GM18508 (cell line): ENCODE measurements around the gene ZPBP2.

ENCODE experiments used
- ATAC-seq: cut with Tn5 transposase; IDR thresholded peaks from one replicate; pipeline ENCODE4 v1.9.1; 2021; ENCODE audit warnings: moderate number of reproducible peaks; ENCODE audit not compliant: insufficient read depth, unreplicated experiment

The ZPBP2 gene

GRCh38 chr17:39903158-39903884, 35.3 kb downstream of the ZPBP2 start:
- ATAC-seq = no peak

GRCh38 chr17:39904990-39905288, 36.9 kb downstream of the ZPBP2 start:
- ATAC-seq = no peak

DNA sequence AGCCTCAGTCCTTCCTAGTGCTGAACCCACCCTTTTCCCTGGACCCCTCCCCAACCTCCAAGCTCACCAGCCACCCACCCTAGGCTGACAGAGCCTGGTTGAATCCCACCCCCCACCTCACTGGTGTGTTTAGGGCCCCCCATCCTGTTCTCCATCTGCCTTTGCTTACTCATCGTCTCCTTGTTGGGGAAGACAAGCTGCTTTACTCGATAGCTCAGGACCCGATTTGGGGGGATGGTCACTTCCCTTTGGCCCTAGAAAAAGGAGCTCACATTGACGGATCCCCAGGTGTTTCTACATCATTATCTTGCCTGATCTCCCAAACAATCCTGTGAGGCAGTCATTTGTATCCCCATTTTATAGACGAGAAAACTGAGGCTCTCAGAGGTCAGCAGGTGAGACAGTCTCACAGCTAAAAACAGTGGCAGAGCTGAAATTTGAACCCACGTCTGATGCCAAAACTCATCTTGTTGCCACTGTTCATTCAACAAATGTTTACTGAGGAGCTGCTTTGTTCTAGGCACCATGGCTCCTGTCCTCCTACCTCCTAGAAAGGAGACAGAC, 40.9 kb downstream of the ZPBP2 start:
- no peak for ATAC-seq

GRCh38 chr17:39913989-39914388, 46.0 kb downstream of the ZPBP2 start:
- no peak for ATAC-seq

DNA sequence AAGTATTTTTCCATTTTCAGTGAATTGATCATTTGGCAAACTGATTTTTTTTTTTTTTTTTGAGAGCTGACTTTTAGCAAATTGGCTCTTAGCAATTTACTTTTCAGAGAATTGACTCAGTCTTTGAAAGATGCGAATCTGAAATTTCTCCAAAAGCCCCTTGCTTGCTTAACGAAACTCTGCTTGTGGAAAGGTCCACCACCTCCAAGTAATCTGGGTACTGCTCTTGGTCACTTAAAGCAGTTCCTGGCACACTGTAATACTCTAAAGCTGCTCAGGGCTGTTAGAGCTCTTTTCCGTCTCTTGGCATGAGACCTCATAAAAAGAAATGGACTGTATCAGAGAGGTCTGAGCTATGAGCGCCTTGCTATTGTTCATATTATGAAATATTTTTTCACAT, 47.6 kb downstream of the ZPBP2 start:
- ATAC-seq = no peak

DNA sequence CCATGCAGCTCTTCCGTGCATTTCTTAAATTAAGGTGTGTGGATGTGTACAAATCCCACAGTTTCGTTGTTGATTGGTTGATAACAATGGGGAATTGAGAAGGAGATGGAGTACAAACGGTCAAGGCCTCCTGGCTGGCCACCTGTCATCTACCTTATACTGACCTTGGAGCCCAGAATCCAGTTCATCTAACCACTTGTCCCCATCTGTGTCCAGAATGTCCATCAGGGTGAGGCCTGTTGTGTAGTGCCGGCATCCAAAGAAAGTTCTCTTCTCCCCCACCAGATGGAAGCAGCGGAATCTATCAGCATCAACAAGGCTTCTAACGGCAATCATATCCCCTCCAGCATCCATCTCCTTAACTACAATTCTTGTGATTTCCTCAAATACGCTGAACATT, 48.9 kb downstream of the ZPBP2 start:
- ATAC-seq = no peak

GRCh38 chr17:39919087-39919683, 51.2 kb downstream of the ZPBP2 start:
- no peak for ATAC-seq

DNA sequence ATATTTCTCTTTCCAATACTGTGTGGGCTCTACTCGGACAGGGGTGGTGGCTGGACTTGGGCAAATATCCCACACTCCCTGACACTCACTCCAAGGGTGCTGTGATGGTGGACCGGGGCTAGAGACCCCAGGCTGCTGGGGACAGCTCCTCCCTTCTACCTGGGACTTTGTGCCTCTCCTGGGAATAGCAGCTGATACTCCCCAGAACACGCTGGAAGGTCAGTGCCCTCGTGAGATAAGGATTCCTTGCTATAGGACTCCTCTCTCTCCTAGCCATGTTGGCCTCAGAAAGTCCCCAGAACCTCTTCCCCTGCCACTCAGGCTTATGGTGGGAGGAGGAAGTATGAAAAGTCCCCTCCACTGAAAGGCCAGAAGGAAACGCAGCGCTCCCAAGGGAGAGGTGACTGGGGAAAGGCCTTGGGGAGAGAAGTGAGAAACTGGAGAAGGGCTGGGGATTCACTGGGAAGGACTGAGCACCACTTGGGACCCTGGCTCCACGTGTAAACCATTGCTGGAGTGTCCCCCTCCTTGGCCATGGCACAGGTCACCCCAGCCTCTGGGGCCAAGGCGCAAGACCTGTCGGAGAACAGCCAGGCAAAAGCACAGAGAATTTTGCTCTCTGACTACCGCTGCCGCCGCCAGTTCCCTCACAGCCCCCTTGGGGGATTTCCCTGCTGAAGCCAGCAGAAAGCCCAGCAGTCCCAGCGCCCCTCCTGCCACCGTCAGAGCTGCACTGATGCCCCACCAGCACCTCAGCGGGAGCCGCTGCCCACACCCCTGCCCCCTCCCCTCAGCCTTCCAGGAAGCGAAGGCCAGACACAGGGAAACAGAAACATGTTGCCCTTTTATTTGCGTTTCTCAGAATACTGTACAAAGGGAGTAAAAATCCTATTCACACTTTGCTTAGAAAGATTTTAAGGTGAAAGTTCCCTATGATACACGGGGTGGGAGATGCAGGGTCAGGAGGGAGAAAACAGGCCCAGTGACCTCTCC, 52.5 kb downstream of the ZPBP2 start:
- no peak for ATAC-seq

DNA sequence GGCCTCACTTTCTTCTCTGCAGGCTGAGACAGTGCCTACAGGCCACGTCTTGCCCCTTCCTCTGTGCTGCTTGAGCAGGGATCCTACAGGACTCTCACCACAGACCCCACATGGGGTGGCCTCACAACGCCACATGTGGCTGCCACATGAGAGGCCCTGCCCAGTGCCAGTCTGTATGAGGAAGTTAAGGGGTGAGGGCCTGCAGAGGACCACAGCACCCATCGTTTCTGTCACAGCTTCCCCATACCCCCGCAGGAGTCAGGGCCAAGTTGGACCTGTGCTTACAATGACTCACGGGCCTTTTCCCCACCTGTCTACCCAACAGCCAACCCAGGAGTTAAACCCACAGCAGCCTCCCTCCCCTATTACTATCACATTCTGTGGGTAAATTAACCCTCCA, 53.3 kb downstream of the ZPBP2 start:
- no peak for ATAC-seq

DNA sequence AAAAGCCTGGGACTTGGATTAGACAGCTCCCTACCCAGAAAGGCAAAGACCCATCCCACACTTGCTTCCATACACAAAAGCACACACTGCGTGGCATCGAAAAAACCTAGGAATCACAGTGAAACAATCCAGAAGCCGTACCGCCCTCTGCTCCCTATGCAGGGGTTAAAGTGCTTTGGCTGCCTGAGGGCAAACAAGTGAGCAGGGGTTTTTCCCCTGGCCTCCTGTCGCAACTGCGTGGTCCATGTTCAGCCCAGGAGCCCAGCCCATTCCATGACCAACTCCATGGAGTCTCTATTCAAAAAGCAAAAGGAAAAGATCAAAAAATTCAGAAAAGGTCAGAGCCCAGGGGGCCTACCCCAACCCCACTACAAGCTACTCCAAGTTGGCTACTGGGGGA, 54.0 kb downstream of the ZPBP2 start:
- ATAC-seq = no peak

DNA sequence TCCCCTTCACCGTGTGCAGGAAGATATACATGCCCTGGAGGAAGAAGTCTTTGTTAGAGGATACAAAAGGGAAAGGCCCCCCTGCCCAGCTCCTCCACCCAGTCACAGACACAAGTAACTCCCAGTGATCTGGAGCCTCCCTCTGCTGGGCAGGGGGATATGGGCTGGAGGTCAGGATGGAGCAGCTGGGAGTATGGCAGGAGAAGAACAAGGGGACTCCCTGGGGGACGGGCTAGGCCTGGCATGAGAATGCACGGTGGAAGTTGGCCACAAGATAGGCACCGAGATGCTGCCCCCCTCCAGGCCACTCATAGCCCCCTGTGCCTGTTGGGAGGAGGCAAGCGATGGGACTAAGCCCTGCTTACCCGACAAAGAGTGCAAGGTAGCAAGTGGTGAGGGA, 55.2 kb downstream of the ZPBP2 start:
- no peak for ATAC-seq

DNA sequence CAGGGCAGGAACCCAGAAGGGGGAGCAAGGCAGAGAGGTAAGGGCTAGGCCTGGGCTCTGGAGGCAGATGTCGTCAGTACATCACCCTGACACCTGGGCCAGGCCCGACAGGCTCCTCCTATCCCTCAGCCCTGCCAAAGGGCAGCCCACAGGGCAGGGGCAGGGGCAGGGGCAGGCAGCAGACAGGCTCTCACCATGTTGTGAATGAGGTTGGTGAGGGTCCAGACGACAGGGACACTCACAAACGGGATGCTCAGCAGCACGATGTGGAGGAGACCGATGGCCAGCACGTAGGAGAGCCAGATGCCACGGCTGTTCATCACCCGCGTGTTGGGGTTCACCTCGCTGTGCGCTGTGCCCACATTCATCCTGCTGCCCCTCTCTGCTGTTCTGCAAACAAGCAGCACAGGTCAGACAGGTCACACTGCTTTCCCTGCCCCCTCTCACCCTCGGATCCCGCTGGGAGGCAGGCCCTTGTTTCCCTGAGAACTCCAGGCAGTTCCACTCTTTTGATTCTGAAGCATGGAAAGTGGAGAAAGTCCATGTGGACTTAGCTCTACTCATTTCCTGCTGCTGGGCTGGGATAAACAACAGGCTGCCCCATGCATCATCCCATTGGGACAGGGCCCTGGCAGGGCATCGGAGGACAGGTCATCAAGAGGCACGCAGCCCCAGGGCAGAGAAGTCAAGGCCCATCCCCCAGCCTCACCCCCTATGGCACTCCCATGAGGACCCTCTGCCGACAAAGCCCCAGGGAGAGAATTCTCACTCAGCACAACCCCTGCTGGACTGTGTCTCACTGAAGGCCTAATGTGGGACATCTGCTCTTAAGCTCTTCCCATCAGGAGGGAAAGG, 56.1 kb downstream of the ZPBP2 start:
- no peak for ATAC-seq

DNA sequence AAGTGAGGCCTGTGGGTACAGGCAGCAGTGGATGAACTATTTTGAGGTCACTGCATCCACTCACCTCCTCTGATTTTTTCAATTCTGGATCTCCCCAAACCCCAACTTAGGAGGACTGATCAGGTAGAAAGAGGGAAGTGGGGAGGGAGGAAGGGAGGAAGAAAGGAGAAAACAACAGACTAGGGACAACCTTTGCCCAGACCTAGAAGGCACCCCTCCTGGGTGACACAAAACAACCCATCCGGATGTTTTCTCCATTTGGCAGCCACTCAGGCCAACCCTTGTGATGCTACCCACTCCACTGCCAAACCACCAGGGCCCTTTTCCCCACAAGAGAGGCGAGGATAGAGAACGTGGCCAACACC, 56.7 kb downstream of the ZPBP2 start:
- no peak for ATAC-seq

GRCh38 chr17:39925282-39926134, 57.5 kb downstream of the ZPBP2 start:
- no peak for ATAC-seq

GRCh38 chr17:39926135-39926587, 58.2 kb downstream of the ZPBP2 start:
- no peak for ATAC-seq

GRCh38 chr17:39926588-39927100, 58.6 kb downstream of the ZPBP2 start:
- no peak for ATAC-seq
